WTC11 (cell line): ENCODE results near the gene ABCG1. TPM values are rescaled to one million over a fixed set of nuclear protein-coding genes. Genes with fewer than 3 reads are reported as not detected.

Source experiments
- ATAC-seq: fragments of 200-7000 bp; cut with Tn5 transposase; 2 replicates; pipeline ENCODE4 v1.10.0; 2021; ENCODE audit warnings: mild to moderate bottlenecking, moderate library complexity
- CTCF ChIA-PET: fragments of 300-600 bp; sonication (Branson Sonifier 250); formaldehyde crosslinking; loops from one replicate; lab custom pipeline; 2021; ENCODE audit warnings: antibody characterized with exemption; lab: Charles Lee
- POLR2A ChIA-PET: fragments of 350-600 bp; sonication (Branson Sonifier 250); formaldehyde crosslinking; loops from one replicate; lab custom pipeline; 2021; ENCODE audit warnings: antibody characterized with exemption; lab: Charles Lee
- DNase-seq: peaks from one replicate; pipeline ENCODE4 v3.0.0; 2021; ENCODE audit warnings: low spot score
- H3K27ac Mint-ChIP-seq: 2 replicates; pipeline ENCODE4 v1.8.0; 2021; ENCODE audit warnings: mixed read lengths
- H3K27me3 Mint-ChIP-seq: 2 replicates; pipeline ENCODE4 v1.8.0; 2021; ENCODE audit warnings: low read depth, mild to moderate bottlenecking, moderate library complexity, mixed read lengths
- H3K36me3 Mint-ChIP-seq: 2 replicates; pipeline ENCODE4 v1.8.0; 2021; ENCODE audit warnings: mixed read lengths
- H3K4me1 Mint-ChIP-seq: 2 replicates; pipeline ENCODE4 v1.8.0; 2022; ENCODE audit warnings: mixed read lengths
- H3K4me3 Mint-ChIP-seq: 2 replicates; pipeline ENCODE4 v1.8.0; 2021; ENCODE audit warnings: mild to moderate bottlenecking, moderate library complexity, mixed read lengths
- H3K9me3 Mint-ChIP-seq: 2 replicates; pipeline ENCODE4 v1.8.0; 2021; ENCODE audit warnings: mixed read lengths
- CBFB ChIP-seq: sonication (generic); formaldehyde crosslinking; IDR thresholded peaks from 2 replicates; pipeline ENCODE4 v1.8.1; 2022; ENCODE audit warnings: mild to moderate bottlenecking, low read depth, missing genetic modification reagents
- GRHL2 ChIP-seq: fragments of 250-450 bp; sonication (Bioruptor Pico); IDR thresholded peaks from 2 replicates; pipeline ENCODE4 v1.8.0; 2022; ENCODE audit warnings: mild to moderate bottlenecking, moderate library complexity; ENCODE audit not compliant: insufficient replicate concordance, severe bottlenecking
- IRF2 ChIP-seq: sonication (generic); formaldehyde crosslinking; IDR thresholded peaks from 2 replicates; pipeline ENCODE4 v1.8.0; 2022; ENCODE audit warnings: low read depth, missing genetic modification reagents, borderline replicate concordance
- MYBL2 ChIP-seq: sonication (generic); formaldehyde crosslinking; IDR thresholded peaks from 2 replicates; pipeline ENCODE4 v1.8.1; 2023; ENCODE audit warnings: mild to moderate bottlenecking, moderate library complexity, missing genetic modification reagents
- NR2C2 ChIP-seq: sonication (generic); formaldehyde crosslinking; IDR thresholded peaks from 2 replicates; pipeline ENCODE4 v1.8.0; 2022; ENCODE audit warnings: mild to moderate bottlenecking, missing genetic modification reagents
- PRRX2 ChIP-seq: fragments of 250-450 bp; sonication (Bioruptor Pico); IDR thresholded peaks from 2 replicates; pipeline ENCODE4 v1.8.0; 2021; ENCODE audit warnings: mild to moderate bottlenecking
- total RNA-seq: library from RNA; stranded (reverse); gene quantifications from 3 replicates; pipeline ENCODE4 v1.2.3, GENCODE V29; 2021
- TF ChIP-seq, protein P1 (sequence below): sonication (generic); formaldehyde crosslinking; IDR thresholded peaks from 2 replicates; pipeline ENCODE4 v1.8.1; 2023; ENCODE audit warnings: mild to moderate bottlenecking, missing genetic modification reagents
- TF ChIP-seq, protein P2 (sequence below): sonication (generic); formaldehyde crosslinking; IDR thresholded peaks from 2 replicates; pipeline ENCODE4 v1.8.0; 2022; ENCODE audit warnings: mild to moderate bottlenecking, missing genetic modification reagents
- TF ChIP-seq, protein P3 (sequence below): sonication (generic); formaldehyde crosslinking; IDR thresholded peaks from 2 replicates; pipeline ENCODE4 v1.8.1; 2022; ENCODE audit warnings: mild to moderate bottlenecking, moderate library complexity, missing genetic modification reagents
- TF ChIP-seq, protein P4 (sequence below): fragments of 250-450 bp; sonication (Bioruptor Pico); IDR thresholded peaks from 2 replicates; pipeline ENCODE4 v1.8.0; 2021; ENCODE audit warnings: mild to moderate bottlenecking
- TF ChIP-seq, protein P5 (sequence below): sonication (generic); formaldehyde crosslinking; IDR thresholded peaks from 2 replicates; pipeline ENCODE4 v1.8.0; 2022; ENCODE audit warnings: missing genetic modification reagents
- TF ChIP-seq, protein P6 (sequence below): sonication (generic); formaldehyde crosslinking; IDR thresholded peaks from 2 replicates; pipeline ENCODE4 v1.8.0; 2022; ENCODE audit warnings: mild to moderate bottlenecking, missing genetic modification reagents

ABCG1 gene
- total RNA-seq, 1 experiment from 2014 or later = 4.0 TPM

DNA sequence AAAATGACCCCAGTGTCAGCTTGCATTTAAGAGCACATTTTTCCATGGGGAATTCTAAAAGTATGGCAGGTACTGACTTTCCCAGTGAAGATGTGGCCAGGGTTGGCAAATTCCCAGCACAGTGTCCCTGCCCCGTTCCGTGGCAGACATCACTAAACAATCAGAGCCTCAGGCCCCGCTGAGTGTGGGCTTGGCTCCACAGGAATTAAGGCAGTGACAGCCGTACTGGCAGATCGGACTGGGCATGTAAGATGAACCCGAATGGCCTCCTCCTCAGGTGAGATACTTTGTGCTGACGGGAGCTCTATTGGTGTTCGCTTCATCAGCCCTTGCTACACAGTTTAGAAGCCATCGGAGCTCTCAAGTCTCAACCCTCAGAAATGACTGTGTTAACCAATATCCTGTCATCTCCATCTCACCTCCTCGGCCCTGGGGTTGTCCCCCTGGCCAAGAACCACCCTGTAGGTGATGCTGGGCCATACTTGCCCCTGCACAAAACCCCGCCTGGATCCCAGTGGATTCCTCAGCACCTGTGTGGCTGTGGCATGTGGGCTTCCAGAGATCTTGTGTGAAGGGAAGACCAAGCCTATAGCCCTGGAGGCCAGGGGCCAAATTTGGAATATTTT lies 29.0 kb upstream of the ABCG1 start:
- TF ChIP-seq MYBL2 (CRISPR knock-in tag) = no peak
- TF ChIP-seq, protein P1, sequence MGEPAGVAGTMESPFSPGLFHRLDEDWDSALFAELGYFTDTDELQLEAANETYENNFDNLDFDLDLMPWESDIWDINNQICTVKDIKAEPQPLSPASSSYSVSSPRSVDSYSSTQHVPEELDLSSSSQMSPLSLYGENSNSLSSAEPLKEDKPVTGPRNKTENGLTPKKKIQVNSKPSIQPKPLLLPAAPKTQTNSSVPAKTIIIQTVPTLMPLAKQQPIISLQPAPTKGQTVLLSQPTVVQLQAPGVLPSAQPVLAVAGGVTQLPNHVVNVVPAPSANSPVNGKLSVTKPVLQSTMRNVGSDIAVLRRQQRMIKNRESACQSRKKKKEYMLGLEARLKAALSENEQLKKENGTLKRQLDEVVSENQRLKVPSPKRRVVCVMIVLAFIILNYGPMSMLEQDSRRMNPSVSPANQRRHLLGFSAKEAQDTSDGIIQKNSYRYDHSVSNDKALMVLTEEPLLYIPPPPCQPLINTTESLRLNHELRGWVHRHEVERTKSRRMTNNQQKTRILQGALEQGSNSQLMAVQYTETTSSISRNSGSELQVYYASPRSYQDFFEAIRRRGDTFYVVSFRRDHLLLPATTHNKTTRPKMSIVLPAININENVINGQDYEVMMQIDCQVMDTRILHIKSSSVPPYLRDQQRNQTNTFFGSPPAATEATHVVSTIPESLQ (CRISPR knock-in tag) = no peak
- TF ChIP-seq, protein P2, sequence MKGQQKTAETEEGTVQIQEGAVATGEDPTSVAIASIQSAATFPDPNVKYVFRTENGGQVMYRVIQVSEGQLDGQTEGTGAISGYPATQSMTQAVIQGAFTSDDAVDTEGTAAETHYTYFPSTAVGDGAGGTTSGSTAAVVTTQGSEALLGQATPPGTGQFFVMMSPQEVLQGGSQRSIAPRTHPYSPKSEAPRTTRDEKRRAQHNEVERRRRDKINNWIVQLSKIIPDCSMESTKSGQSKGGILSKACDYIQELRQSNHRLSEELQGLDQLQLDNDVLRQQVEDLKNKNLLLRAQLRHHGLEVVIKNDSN (CRISPR knock-in tag) = no peak
- TF ChIP-seq, protein P3, sequence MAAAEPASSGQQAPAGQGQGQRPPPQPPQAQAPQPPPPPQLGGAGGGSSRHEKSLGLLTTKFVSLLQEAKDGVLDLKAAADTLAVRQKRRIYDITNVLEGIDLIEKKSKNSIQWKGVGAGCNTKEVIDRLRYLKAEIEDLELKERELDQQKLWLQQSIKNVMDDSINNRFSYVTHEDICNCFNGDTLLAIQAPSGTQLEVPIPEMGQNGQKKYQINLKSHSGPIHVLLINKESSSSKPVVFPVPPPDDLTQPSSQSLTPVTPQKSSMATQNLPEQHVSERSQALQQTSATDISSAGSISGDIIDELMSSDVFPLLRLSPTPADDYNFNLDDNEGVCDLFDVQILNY = no peak
- peaks cover 19% of the 10 kb centered on the region for H3K9me3 Mint-ChIP-seq
- ChIA-PET CTCF (no interaction called here), POLR2A (no interaction called here)
- DNase-seq = no peak
- H3K27ac Mint-ChIP-seq = no peak overlapping the region
- no peak for ATAC-seq
- H3K36me3 Mint-ChIP-seq = no peaks in the 10 kb centered on the region; the same call in 1 of the 2 replicates
- no peak overlapping the region for H3K4me3 Mint-ChIP-seq
- H3K27me3 Mint-ChIP-seq = peaks cover 2% of the 10 kb centered on the region; the same call in 1 of the 2 replicates
- H3K4me1 Mint-ChIP-seq = no peaks in the 10 kb centered on the region

DNA sequence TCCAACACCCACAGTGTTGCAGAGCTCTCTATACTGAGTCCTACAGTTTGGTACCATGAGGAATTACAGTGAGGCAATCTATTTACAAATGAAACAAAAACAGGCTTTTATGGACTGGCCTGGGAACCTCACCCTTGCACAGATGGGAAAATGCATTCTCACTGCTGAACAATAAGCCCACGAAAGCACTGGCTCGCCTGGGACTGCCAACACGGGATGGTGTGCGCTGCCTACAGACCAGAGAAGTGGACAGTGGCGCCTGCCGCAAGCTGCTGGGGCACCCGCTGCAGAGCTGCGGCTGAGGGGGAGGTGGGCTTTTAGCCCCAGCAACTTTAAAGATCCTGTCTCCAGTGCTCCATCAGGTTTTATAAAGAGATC lies 28.5 kb upstream of the ABCG1 start:
- no peaks in the 10 kb centered on the region for H3K4me1 Mint-ChIP-seq
- ChIA-PET POLR2A (no interaction called here), CTCF (no interaction called here)
- no peaks in the 10 kb centered on the region; the same call in 1 of the 2 replicates for H3K36me3 Mint-ChIP-seq
- peaks cover 17% of the 10 kb centered on the region for H3K9me3 Mint-ChIP-seq
- TF ChIP-seq NR2C2 (CRISPR knock-in tag) = no peak
- TF ChIP-seq, protein P4, sequence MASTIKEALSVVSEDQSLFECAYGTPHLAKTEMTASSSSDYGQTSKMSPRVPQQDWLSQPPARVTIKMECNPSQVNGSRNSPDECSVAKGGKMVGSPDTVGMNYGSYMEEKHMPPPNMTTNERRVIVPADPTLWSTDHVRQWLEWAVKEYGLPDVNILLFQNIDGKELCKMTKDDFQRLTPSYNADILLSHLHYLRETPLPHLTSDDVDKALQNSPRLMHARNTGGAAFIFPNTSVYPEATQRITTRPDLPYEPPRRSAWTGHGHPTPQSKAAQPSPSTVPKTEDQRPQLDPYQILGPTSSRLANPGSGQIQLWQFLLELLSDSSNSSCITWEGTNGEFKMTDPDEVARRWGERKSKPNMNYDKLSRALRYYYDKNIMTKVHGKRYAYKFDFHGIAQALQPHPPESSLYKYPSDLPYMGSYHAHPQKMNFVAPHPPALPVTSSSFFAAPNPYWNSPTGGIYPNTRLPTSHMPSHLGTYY (CRISPR knock-in tag) = no peak
- no peak overlapping the region for H3K27ac Mint-ChIP-seq
- DNase-seq = no peak
- peaks cover 2% of the 10 kb centered on the region; the same call in 1 of the 2 replicates for H3K27me3 Mint-ChIP-seq
- no peak overlapping the region for H3K4me3 Mint-ChIP-seq
- no peak for ATAC-seq

DNA sequence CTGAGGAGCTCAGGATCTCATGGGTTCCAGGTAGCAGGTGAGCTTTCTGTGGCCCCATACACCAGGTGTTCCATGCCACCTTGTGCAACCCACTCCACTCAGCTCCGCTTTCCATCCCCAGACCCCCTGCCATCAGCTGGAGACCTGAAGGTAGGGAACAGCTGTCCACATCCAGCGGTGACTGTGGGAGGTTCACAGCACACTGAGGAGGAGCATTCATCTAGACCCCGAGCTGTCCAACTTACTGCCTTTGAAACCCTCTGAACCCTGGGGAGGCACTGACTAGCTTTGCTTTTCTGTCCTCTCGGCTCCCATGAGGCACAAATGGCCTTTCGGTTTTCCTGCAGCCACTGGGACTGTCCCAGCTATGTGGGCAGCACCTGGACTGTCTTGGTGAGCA lies 27.9 kb upstream of the ABCG1 start:
- Mint-ChIP-seq H3K27me3 (peaks cover 2% of the 10 kb centered on the region; the same call in 1 of the 2 replicates), H3K4me1 (no peaks in the 10 kb centered on the region), H3K9me3 (peaks cover 11% of the 10 kb centered on the region), H3K36me3 (no peaks in the 10 kb centered on the region), H3K27ac (no peak overlapping the region), H3K4me3 (no peak overlapping the region)
- ATAC-seq (no peak), DNase-seq (no peak)
- TF ChIP-seq GRHL2 (CRISPR knock-in tag) (no peak), CBFB (CRISPR knock-in tag) (no peak), IRF2 (CRISPR knock-in tag) (no peak), PRRX2 (CRISPR knock-in tag) (no peak)
- TF ChIP-seq, protein P5, sequence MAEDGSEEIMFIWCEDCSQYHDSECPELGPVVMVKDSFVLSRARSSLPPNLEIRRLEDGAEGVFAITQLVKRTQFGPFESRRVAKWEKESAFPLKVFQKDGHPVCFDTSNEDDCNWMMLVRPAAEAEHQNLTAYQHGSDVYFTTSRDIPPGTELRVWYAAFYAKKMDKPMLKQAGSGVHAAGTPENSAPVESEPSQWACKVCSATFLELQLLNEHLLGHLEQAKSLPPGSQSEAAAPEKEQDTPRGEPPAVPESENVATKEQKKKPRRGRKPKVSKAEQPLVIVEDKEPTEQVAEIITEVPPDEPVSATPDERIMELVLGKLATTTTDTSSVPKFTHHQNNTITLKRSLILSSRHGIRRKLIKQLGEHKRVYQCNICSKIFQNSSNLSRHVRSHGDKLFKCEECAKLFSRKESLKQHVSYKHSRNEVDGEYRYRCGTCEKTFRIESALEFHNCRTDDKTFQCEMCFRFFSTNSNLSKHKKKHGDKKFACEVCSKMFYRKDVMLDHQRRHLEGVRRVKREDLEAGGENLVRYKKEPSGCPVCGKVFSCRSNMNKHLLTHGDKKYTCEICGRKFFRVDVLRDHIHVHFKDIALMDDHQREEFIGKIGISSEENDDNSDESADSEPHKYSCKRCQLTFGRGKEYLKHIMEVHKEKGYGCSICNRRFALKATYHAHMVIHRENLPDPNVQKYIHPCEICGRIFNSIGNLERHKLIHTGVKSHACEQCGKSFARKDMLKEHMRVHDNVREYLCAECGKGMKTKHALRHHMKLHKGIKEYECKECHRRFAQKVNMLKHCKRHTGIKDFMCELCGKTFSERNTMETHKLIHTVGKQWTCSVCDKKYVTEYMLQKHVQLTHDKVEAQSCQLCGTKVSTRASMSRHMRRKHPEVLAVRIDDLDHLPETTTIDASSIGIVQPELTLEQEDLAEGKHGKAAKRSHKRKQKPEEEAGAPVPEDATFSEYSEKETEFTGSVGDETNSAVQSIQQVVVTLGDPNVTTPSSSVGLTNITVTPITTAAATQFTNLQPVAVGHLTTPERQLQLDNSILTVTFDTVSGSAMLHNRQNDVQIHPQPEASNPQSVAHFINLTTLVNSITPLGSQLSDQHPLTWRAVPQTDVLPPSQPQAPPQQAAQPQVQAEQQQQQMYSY (CRISPR knock-in tag) = no peak
- TF ChIP-seq, protein P6, sequence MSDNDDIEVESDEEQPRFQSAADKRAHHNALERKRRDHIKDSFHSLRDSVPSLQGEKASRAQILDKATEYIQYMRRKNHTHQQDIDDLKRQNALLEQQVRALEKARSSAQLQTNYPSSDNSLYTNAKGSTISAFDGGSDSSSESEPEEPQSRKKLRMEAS = no peak
- POLR2A ChIA-PET = no interaction called here
- CTCF ChIA-PET = interaction anchor here (1.2 kb wide), 1 partner anchor 9 kb away, joined by 3 read pairs; no protein-coding TSS in a partner anchor
